ENCODE data around the gene OPRM1.

The OPRM1 gene

DNA sequence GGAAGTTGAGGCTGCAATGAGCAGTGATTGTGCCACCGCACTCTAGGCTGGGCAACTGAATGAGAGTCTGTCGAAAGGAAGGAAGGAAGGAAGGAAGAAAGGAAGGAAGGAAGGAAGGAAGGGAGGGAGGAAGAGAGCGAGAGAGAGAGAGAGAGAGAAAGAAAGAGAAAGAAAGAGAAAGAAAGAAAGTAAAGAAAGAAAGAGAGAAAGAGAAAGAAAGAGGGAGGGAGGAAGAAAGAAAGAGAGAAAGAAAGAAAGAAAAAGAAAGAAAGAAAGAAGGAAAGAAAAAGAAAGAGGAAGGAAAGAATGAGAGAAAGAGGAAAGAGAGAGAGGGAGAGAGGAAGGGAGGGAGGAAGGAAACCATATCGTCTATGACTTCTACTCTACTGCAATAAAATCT lies 60.2 kb downstream of the OPRM1 start:
- TF ChIP-seq TEAD4 (IDR thresholded peaks at IDR 0.05), result no peak
- TF ChIP-seq, protein P1, sequence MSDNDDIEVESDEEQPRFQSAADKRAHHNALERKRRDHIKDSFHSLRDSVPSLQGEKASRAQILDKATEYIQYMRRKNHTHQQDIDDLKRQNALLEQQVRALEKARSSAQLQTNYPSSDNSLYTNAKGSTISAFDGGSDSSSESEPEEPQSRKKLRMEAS (IDR thresholded peaks at IDR 0.05), result no peak
- TF ChIP-seq, protein P2, sequence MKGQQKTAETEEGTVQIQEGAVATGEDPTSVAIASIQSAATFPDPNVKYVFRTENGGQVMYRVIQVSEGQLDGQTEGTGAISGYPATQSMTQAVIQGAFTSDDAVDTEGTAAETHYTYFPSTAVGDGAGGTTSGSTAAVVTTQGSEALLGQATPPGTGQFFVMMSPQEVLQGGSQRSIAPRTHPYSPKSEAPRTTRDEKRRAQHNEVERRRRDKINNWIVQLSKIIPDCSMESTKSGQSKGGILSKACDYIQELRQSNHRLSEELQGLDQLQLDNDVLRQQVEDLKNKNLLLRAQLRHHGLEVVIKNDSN (IDR thresholded peaks at IDR 0.05), result no peak
- no peak for TF ChIP-seq RAD21 (IDR thresholded peaks at IDR 0.05; ENCODE audit: low read depth)
- TF ChIP-seq FOXM1 (IDR thresholded peaks at IDR 0.05; ENCODE audit: borderline replicate concordance, low read depth), result no peak

DNA sequence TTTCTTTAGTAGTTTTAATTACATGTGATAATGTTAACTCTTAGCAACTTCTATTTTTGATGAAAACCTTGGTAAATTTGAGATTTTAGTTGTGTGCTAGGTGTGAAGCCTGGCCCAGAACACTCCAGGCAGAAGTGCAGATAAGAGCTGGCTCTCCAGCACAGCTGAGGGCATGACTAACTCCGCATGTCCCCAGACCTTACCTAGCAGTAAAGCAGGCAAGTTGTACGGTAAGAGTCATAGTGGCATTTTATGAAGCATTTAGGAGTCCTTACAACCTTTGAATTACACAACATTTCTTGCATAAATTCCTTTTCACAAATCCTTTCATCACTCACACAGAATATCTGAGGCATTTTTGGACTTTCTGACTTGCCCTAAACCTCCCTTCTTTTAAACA lies 67.2 kb downstream of the OPRM1 start:
- TF ChIP-seq EGR1 (IDR thresholded peaks at IDR 0.05) (no peak), TAF1 (IDR thresholded peaks at IDR 0.05; ENCODE audit: low read depth) (no peak)

DNA sequence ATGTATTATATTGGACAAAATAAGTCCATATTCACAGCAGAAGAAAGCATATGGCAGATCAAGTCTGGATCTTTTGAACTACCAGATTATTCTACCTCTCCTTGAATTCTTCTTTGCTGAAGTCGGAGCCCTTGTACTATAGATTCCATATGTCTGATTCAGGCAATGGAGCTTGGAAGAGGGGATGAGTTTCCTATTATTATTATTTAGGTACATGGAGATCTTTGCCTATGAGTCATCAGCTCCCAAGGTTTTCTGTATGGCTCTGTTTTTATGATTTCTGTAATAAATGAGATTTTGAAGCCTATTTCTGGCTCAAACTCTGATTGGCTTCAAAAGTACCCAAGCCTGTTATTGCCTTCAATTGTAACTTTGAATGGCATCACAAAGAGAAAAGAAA lies 72.0 kb downstream of the OPRM1 start:
- TF ChIP-seq TCF12 (IDR thresholded peaks at IDR 0.05; ENCODE audit: low read depth) (no peak), CREB1 (IDR thresholded peaks at IDR 0.05; ENCODE audit: low read depth) (no peak)

DNA sequence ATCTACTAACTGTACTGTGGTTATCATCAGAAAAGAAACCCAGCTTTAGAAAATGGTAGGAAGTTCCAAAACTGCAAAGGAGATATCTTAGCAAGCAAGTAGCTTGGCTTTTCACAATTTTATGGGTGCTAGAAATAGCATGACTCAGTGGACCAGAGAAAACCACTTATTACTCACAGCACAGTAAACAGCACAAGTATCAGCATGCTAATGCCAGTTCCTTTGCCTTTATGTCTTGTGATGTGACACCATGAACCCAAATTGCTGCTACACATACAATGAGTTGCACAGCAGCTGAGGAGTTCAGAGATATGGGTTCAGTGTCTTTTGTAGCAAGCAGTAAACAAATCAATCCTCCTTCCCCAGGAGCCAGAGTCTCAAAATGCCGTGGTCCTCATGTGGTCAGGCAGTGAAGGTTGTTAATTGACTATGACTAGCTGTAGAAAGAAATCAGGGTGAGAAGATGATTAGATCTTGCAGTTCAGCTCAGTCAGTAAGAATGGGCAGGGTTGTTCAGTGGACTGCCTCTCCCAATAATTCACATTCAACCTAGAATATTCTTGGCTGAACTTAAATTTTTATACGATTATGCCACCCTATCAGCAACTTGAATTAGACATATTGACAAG lies 73.3 kb downstream of the OPRM1 start:
- TF ChIP-seq CEBPB (IDR thresholded peaks at IDR 0.05) (no peak), TEAD4 (IDR thresholded peaks at IDR 0.05) (no peak), EP300 (IDR thresholded peaks at IDR 0.05; ENCODE audit: borderline replicate concordance) (no peak)
- TF ChIP-seq, protein P3, sequence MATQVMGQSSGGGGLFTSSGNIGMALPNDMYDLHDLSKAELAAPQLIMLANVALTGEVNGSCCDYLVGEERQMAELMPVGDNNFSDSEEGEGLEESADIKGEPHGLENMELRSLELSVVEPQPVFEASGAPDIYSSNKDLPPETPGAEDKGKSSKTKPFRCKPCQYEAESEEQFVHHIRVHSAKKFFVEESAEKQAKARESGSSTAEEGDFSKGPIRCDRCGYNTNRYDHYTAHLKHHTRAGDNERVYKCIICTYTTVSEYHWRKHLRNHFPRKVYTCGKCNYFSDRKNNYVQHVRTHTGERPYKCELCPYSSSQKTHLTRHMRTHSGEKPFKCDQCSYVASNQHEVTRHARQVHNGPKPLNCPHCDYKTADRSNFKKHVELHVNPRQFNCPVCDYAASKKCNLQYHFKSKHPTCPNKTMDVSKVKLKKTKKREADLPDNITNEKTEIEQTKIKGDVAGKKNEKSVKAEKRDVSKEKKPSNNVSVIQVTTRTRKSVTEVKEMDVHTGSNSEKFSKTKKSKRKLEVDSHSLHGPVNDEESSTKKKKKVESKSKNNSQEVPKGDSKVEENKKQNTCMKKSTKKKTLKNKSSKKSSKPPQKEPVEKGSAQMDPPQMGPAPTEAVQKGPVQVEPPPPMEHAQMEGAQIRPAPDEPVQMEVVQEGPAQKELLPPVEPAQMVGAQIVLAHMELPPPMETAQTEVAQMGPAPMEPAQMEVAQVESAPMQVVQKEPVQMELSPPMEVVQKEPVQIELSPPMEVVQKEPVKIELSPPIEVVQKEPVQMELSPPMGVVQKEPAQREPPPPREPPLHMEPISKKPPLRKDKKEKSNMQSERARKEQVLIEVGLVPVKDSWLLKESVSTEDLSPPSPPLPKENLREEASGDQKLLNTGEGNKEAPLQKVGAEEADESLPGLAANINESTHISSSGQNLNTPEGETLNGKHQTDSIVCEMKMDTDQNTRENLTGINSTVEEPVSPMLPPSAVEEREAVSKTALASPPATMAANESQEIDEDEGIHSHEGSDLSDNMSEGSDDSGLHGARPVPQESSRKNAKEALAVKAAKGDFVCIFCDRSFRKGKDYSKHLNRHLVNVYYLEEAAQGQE (IDR thresholded peaks at IDR 0.05; ENCODE audit: low read depth), result no peak
- TF ChIP-seq, protein P1 (IDR thresholded peaks at IDR 0.05), result no peak
- TF ChIP-seq, protein P2 (IDR thresholded peaks at IDR 0.05), result no peak

DNA sequence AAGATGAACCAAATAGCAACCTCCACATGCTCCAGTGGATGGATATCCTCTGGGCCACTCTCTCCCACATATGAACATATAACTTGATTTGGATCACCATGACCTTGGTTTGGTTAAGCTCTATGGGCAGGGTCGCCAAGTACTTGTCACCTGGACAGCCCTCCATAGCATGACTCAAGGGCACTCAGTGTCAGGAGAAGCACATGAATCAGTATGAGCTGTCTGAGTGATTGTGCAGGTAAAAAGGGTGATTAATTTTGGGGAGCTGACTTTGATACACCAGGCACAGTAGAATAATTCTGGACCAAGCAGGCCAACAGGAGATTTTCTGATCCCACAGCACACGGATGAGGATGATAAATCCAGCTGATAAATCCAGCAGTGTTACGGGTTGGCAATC lies 74.4 kb downstream of the OPRM1 start:
- TF ChIP-seq CREB1 (IDR thresholded peaks at IDR 0.05; ENCODE audit: low read depth), result no peak
- TF ChIP-seq EGR1 (IDR thresholded peaks at IDR 0.05), result no peak
- no peak for TF ChIP-seq RAD21 (IDR thresholded peaks at IDR 0.05; ENCODE audit: low read depth)
- TF ChIP-seq CEBPB (IDR thresholded peaks at IDR 0.05), result no peak
- TF ChIP-seq TAF1 (IDR thresholded peaks at IDR 0.05; ENCODE audit: low read depth), result no peak

DNA sequence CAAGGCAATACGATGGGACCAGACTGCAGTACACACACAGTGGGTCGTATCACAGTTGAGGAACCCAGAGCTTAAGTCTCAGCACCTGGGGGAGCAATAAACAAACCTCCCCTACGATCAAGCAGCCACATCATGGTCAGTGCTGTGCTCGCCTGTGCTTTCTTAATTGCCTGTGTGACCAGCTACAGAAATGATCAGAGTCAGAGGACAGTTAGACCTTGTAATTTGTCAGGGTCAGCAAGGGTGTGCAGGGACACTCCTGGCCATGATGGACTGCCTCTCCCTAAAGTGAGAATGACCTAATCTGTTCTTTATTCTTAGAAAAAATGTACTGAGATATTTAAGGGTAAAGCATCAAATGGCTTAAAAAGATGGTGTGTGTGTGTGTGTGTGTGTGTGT lies 78.4 kb downstream of the OPRM1 start:
- TF ChIP-seq EGR1 (IDR thresholded peaks at IDR 0.05) (no peak), TCF12 (IDR thresholded peaks at IDR 0.05; ENCODE audit: low read depth) (no peak), FOXM1 (IDR thresholded peaks at IDR 0.05; ENCODE audit: borderline replicate concordance, low read depth) (no peak), CREB1 (IDR thresholded peaks at IDR 0.05; ENCODE audit: low read depth) (no peak), TAF1 (IDR thresholded peaks at IDR 0.05; ENCODE audit: low read depth) (no peak), CEBPB (IDR thresholded peaks at IDR 0.05) (no peak), YY1 (IDR thresholded peaks at IDR 0.05; ENCODE audit: low read depth) (no peak), TEAD4 (IDR thresholded peaks at IDR 0.05) (no peak)
- TF ChIP-seq, protein P2 (IDR thresholded peaks at IDR 0.05), result no peak
- TF ChIP-seq, protein P1 (IDR thresholded peaks at IDR 0.05), result no peak

DNA sequence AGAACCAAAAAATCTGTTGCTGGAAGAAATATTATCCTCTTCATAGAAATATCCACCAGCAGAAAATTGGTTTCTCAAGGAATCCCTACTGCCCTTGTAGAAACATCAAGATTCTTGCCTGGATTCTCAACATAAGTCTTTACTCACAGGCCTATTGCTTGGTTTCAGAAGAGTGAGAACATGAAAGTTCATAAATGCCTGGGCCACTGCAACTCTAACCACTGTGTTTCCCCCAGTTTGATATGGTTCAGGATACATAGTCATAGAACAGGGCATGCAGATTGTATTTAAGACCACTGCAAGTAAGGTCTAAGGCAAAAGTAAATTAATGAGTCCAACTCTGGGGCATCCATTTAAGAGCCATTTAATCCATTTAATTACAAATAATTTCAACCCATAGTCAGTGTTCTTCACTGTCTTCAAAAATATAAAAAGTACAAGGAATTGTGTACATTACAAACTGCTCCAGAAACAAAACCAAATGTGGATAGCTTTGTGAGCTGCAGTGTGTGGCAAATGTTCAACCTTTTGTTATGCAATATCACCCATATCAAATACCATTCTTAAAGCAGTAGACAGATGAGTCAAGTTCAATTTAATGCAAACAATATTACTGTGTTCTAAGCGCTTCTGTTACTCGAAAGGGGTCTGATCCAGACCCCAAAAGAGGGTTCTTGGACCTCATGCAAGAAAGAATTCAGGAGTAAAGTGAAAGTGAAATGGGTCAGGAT lies 83.3 kb downstream of the OPRM1 start:
- TF ChIP-seq CREB1 (IDR thresholded peaks at IDR 0.05; ENCODE audit: low read depth) (no peak), ZBTB7A (IDR thresholded peaks at IDR 0.05; ENCODE audit: low read depth) (no peak), NFIC (IDR thresholded peaks at IDR 0.05) (no peak), RAD21 (IDR thresholded peaks at IDR 0.05; ENCODE audit: low read depth) (no peak), CEBPB (IDR thresholded peaks at IDR 0.05) (no peak), TAF1 (IDR thresholded peaks at IDR 0.05; ENCODE audit: low read depth) (no peak), TCF12 (IDR thresholded peaks at IDR 0.05; ENCODE audit: low read depth) (no peak), TEAD4 (IDR thresholded peaks at IDR 0.05) (no peak), FOXM1 (IDR thresholded peaks at IDR 0.05; ENCODE audit: borderline replicate concordance, low read depth) (no peak)
- TF ChIP-seq, protein P2 (IDR thresholded peaks at IDR 0.05), result no peak
- TF ChIP-seq, protein P3 (IDR thresholded peaks at IDR 0.05; ENCODE audit: low read depth), result no peak

Data from Ishikawa (cell line).